ENCODE measurements around the gene AQP12B.

The AQP12B gene

DNA sequence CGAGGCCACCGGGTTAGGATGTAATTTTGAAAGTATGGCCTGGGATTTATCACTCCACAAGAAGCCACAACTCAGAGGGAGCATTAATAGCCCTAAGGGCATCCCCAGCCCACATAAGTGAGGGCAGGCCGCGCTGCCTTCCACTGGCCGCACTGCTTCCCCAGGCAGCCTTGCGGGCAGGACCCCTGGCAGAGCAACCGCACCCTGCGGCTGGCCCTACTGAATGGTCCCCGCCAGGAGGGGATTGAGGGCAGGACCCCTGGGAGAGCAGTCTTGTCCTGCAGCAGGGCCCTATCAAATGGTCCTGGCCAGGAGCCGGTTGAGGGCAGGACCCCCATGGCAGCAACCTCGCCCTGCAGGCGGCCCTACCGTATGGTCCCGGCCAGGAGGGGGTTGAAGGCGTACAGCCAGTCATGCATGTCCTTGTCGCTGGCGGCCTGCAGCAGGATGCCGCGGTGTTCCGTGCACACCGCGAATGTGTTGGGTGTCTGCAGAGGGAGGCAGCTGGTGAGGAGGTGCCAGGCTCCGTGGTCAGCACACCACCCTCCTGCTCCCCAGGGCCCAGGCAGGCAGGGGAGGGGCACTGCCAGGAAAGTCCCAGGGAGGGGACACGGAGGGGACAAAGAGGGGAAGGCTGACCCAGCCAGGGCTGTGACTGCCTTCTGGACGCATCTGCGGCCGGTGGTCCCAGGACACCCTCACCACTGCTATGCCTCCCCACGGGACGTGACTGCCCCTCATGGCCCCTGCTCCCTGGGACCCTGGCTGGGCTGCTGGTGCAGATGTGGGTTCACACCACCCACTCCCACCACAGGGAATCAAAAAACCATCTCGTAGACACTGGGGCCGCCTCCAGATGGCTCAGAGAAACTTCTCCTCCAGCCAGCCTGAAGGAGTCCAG, 35.2 kb upstream of the AQP12B start:
- DNase-seq = no peak

- DNase-seq = no peak
These were observed 34.5 kb upstream of the AQP12B start for GRCh38 chr2:240717181-240717641.

DNA sequence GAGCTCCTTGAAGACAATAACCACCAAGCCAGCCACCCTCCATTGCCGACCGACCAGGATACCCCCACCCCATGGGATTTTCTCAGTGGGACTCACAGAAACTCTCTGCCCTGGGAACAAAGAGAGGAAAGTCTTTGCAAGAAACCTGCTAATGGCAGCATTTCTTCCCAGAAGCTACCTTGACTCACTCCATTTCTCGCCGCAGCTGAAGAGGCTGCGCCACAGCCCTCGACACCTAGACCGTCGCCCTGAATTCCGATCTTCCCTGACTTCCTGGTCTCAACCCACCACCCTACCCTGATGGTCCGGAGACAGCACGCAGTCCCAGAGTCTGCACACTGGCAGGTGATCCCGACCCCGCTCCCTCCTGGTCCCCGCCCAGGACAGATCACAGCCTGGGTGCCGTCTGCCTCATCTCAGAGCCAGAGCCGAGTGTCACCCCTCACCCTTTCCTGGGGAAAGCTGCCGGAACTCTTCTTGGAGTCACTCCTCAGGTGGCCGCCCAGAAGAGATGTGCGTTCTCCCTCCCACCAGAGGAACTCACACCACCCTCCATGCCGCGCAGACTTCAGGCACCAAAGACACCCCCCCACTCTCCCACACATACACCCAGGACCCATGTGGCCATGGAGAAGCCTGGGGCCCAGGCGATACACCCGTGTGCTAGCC, 33.6 kb upstream of the AQP12B start:
- no peak for DNase-seq

DNA sequence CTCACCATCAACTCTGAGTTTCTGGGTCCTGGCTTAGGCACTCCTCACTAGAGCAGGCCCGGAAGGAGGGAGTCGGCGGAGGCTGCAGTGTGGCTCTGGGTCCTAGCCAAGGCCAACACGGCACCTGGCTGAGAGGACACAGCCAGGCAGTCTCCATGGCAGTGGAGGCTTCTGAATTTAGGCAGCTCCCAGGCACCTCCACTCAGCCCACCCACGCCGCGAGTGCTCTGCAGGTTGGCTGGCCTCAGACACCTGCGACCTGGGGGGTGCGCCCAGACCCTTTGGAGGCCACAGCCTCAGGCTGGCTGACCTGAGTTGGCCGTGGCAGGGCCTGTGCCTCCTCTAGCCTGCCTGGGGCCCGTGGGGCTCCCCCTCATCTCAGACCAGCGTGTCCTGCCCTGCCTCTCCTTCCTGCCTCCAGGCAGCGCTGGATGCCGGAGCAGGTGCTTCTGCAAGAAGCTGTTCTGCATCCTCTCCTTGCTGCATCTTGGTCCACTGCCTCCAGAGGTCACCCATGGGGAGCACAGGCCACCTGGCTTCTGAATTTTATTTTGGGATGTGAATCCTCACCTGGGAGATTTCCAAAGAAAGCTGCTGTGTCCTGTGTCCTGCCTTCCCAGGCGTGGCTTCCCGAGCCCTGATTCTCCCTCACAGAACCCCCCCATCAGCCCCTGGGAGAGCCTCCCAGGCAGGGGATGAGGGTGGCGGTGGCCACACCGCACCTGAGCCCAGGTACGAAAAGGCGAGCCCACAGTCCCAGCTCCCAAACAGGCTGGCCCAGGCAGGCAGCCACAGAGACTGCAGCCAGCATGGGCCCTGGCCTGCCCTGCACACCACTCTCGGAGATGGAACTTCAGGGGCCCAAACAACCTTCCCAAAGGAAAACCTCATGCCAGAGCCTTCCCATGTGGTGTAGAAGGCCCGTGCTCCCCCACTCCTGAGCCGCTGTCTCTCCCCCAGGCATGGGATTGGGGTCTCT, 32.4 kb upstream of the AQP12B start:
- no peak for DNase-seq

GRCh38 chr2:240713928-240714746, 31.5 kb upstream of the AQP12B start:
- no peak for DNase-seq

- no peak for DNase-seq
These were observed 30.6 kb upstream of the AQP12B start for GRCh38 chr2:240713071-240713927.

DNA sequence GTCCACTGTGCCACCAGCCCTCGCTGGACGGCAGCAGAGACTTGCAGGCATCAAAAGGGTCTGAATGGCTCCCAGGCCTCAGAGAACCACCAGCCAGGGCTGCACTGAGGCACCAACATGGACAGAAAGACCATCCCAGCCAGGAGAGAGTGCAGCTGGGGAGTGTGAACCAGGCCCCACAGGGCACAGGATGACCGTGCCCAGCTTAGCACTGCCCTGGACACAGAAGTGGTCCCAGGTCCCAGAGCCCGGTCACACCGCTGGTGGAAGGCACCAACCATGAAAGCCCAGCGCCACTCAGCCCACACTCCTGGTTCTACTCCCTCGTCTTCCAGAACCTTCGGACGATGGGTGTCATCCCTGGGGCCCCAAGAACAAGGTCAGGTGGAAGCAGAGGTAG, 29.4 kb upstream of the AQP12B start:
- DNase-seq = no peak

DNA sequence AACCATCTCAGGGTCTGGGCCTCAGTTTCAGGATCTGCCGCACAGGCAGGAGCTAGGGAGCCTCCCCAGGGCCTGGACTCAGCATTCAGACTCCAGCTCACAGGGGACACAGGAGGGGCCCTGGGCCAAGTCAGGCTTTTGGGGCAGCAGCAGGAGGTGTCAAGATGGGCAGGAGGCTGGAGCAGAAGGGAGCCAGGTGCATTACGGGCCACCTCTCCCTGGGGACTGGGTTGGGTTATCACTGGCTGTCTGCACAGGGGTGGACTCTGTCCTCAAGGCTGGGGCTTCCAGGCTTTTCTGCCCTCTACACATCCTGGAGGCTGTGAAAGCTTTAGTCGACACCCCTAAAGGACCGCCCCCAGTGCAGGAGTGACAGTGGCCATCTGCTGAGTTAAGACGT, 29.0 kb upstream of the AQP12B start:
- DNase-seq = no peak

DNA sequence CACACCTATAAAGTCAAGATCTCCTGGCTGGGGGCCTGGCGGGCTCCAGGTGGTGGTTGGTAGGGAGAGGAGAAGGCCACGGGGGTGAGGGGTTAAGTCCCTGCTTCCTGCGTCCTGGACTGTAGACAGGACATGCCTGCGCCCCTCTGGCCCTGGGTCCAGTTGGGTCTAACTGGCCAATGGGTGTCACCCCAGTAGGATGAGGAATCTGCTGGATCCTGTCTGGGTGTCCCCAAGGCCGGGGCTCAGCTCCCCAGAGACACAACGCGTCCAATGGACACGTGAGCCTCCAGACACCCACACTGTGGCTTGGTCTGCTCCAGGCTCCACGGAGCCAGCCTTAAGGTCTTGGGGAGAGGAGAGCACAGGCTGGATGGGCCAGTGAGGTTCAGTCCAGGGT, 28.6 kb upstream of the AQP12B start:
- DNase-seq = no peak

DNA sequence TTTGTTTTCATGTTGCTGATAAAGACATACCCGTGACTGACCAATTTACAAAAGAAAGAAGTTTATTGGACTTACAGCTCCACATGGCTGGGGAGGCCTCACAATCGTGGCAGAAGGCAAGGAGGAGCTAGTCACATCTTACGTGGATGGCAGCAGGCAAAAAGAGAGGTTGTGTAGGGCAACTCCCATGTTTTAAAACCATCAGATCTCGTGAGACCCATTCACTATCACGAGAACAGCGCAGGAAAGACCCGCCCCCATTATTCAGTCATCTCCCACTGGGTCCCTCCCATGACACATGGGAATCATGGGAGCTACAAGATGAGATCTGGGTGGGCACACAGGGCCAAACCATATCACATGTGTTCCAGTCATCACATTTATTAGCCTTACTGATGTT, 25.8 kb upstream of the AQP12B start:
- DNase-seq = no peak

DNA sequence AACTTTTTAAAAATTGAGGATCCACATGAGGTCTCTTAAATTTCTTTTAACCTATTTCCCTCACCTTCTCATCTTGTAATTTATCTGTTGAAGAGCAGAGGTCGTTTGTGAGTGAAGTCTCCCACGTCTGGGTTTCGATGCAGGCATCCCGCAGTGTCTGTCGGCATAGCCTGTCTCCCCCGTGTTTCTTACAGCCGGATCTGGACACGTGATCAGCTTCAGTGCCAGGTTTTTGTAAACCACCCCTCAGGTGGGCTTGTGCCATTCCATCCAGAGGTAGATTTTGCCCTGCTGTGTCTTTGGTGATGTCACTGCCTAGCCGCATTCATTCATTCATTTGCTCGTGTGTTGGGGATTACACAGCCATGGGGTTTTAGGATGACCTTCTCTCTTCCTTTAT, 25.1 kb upstream of the AQP12B start:
- DNase-seq = no peak

GRCh38 chr2:240707043-240707756, 24.5 kb upstream of the AQP12B start:
- DNase-seq = no peak

DNA sequence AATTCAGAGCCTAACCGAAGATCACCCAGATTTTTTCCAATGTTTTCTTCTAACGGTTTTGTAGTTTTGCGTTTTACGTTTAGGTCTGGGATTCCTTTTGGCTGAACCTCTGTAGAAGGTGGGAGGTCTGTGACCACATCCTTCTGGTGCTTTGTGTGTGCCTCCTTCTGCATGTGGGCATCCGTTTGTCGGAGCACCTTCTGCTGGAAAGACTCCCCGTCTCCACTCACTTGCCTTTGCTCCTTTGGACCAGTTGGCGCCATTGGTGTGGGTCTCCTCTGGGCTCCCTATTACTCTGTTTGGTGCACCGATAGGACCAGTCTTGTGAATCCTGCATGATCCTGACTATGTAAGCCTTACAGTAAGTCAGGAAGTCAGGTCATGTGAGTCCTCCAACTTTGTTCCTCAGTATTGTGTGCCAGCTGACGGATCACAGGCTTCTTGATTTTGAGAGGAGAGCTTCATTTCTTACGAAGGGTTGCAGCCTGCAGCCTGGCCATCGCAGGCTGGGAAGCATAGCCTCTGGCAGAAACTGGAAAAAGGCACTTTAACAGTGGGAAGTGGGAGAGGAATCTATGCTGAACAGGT, 22.6 kb upstream of the AQP12B start:
- no peak for DNase-seq

DNA sequence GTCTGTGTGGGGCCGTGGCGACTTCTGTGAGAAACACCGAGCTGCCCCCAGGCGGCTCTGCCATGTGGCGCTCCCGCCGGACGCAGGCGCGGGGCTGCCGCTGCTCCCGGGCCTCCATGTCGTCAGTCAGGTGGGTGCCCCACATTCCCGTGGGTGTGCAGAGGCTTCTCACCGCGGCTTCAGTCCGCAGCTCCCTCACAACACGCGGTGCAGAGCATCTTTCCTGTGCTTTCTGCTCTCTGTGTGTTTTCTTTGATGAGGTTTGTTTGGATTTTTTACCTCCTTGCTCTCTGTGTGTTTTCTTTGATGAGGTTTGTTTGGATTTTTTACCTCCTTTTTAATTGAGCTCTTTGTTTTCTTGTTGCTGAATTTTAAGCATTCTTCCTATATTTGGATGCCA, 22.0 kb upstream of the AQP12B start:
- DNase-seq = no peak

DNA sequence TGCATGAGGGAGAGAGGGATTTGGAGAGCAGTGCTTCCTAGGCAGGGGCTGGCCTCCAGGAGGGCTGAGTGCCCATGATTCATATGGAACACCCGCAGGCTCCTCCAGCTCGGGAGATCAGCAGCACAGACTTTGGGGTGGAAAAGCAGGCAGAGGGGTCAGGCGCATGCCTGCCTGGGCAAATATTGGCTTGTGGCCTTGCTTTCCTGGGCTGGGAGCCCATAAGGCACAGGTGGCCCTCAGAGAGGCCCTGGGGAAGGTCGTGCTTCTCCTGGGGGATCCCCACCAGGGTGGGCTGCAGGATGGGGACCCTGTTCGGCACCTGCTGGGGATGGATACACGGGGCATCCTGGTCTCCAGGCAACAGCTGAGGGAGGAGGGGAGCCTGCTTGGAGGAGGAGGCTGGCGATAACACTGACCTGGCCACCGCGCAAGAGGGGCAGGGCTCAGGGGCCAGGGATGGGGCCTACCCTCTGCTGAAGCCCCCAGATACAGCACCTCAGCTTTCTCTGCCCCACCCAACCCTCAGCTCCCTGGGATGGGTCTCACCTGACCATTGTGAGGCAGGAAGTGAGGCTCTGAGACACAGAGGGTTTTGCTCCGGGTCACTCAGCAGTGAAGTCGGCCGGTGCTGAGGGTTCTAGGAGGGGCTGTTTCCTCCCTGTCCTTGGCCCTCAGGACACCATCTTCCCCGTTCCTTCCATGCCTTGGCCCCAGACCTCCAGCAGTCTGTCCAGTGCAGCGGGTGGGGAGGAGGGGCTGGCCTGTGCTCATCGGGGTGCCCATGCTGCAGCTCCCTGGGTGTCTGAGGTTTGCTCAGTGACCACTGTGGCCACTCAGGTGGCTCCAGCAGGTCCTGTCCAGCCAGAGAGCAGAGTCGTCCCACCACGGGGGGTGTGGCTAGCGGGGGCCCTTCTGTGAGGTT, 21.0 kb upstream of the AQP12B start:
- DNase-seq = no peak

GRCh38 chr2:240702640-240703011, 19.9 kb upstream of the AQP12B start:
- DNase-seq = no peak

DNA sequence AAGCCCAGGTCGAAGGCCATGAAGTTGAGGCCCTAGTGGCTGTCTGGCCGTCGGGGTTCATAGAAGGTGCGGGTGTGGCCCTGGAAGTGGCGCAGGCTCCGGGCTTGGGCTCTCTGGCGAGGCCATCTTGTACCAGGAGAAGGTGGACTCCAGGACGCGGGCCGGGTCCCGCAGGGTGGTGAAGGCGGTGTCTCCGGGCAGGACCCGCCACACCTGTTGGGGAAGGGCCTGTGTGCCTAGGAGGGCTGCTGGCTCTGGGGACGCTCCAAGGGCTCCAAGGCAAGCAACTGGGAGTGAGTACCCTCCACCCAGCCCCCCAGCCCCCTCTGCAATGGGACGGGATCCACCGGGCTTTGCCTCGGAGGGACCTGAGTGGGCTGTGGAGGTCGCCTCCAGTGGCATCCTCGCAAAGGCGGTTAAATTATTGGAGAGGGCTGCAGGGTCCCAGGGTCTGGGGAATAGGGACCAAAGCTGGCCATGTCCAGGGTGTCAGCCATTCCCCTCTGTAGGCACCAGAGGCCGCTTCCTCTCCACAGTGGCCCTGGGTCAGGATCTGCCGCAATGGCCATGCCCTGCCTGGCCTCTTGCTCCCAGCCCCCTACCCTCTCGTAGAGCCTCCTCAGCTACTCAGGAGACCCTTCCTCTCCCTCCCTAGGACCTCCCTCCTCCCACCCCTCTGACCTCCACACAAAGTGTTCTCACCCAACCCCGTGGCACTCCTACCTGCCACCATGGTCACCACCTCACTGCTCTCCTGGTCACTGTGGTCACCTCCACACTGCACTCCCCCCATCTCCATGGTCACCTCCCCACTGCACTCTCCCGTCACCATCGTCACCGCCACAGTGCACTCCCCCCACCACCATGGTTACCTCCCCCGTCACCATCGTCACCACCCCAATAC, 19.3 kb upstream of the AQP12B start:
- no peak for DNase-seq

Data from NCI-H510A treated with DMSO at 0.1 percent for 48 hours (cell line).